HG02981 (cell line): Measurements from ENCODE around the gene FAM25G.

Experiments used
- ATAC-seq: cut with Tn5 transposase; IDR thresholded peaks from one replicate; pipeline ENCODE4 v1.9.1; 2021; ENCODE audit warnings: mild to moderate bottlenecking, moderate library complexity; ENCODE audit not compliant: unreplicated experiment

Gene FAM25G

GRCh38 chr10:47449102-47449978, 42.2 kb downstream of the FAM25G start:
- ATAC-seq = no peak

GRCh38 chr10:47447705-47448104, 43.8 kb downstream of the FAM25G start:
- ATAC-seq = no peak

- no peak for ATAC-seq
Measured at GRCh38 chr10:47447209-47447608, 44.3 kb downstream of the FAM25G start.

GRCh38 chr10:47445720-47446119, 45.8 kb downstream of the FAM25G start:
- ATAC-seq = no peak

GRCh38 chr10:47444047-47444446, 47.5 kb downstream of the FAM25G start:
- no peak for ATAC-seq

GRCh38 chr10:47443145-47443544, 48.4 kb downstream of the FAM25G start:
- ATAC-seq = no peak

GRCh38 chr10:47442351-47442750, 49.1 kb downstream of the FAM25G start:
- no peak for ATAC-seq

- no peak for ATAC-seq
Measured at GRCh38 chr10:47441938-47442337, 49.6 kb downstream of the FAM25G start.

GRCh38 chr10:47440207-47440606, 51.3 kb downstream of the FAM25G start:
- ATAC-seq = no peak

GRCh38 chr10:47438857-47439474, 52.5 kb downstream of the FAM25G start:
- no peak for ATAC-seq
